ENCODE data around the gene NCOA3. TPM values are rescaled to one million over a fixed set of nuclear protein-coding genes. Genes with fewer than 3 reads are reported as not detected.
"Not testable (repeated sequence)": the region's sequence is repeated elsewhere in the genome, so short reads cannot be mapped to it uniquely, and the experiment has no call there.

NCOA3 gene
- total RNA-seq, 1 experiment from 2014 or later, result 96.7 TPM

GRCh38 chr20:47551841-47552240, 50.2 kb downstream of the NCOA3 start:
- no peak overlapping the region for H3K27ac Mint-ChIP-seq (ENCODE audit: unreplicated experiment)
- TF ChIP-seq CTCF (IDR thresholded peaks at IDR 0.05; ENCODE audit: insufficient read depth in 1 of 2, low read depth in 1 of 2, low read length in 1 of 2, severe bottlenecking in 1 of 2, unreplicated experiment in 1 of 2), result no peak
- ChIA-PET POLR2A (no interaction called here), CTCF (no interaction called here)
- H3K36me3 Mint-ChIP-seq (ENCODE audit: insufficient read depth, unreplicated experiment), result peaks cover 22% of the 10 kb centered on the region
- Histone ChIP-seq H3K27me3 (replicated peaks; ENCODE audit: control insufficient read depth, insufficient read depth, low read length) (no peaks in the 10 kb centered on the region), H3K4me1 (peaks cover 13% of the 10 kb centered on the region), H3K36me3 (ENCODE audit: control insufficient read depth, insufficient read depth, low read length) (no peaks in the 10 kb centered on the region; the same call in 1 of the 2 replicates), H3K4me3 (ENCODE audit: low read depth, low read length) (no peak overlapping the region), H3K9me3 (no peaks in the 10 kb centered on the region)
- intact Hi-C loops (cut with micrococcal nuclease; ENCODE audit: unreplicated experiment), result no loop called here
- no TSS peak for BruUV-seq (replicated peaks)
- peaks cover 11% of the 10 kb centered on the region for H3K4me1 Mint-ChIP-seq (ENCODE audit: low read depth, unreplicated experiment)
- H3K27me3 Mint-ChIP-seq (ENCODE audit: insufficient read depth, unreplicated experiment), result no peaks in the 10 kb centered on the region
- H3K4me3 Mint-ChIP-seq (ENCODE audit: unreplicated experiment), result no peak overlapping the region
- H3K9me3 Mint-ChIP-seq (ENCODE audit: unreplicated experiment), result no peaks in the 10 kb centered on the region
- DNase-seq, result no peak

GRCh38 chr20:47552996-47553395, 51.3 kb downstream of the NCOA3 start:
- POLR2A ChIA-PET, result interaction anchor here (0.7 kb wide), 1 partner anchor 51 kb away, joined by 4 read pairs; no protein-coding TSS in a partner anchor
- H3K9me3 Mint-ChIP-seq (ENCODE audit: unreplicated experiment), result no peaks in the 10 kb centered on the region
- CTCF ChIA-PET, result no interaction called here
- Histone ChIP-seq H3K4me3 (ENCODE audit: low read depth, low read length) (no peak overlapping the region), H3K27me3 (replicated peaks; ENCODE audit: control insufficient read depth, insufficient read depth, low read length) (no peaks in the 10 kb centered on the region), H3K36me3 (ENCODE audit: control insufficient read depth, insufficient read depth, low read length) (no peaks in the 10 kb centered on the region; the same call in 1 of the 2 replicates), H3K4me1 (peaks cover 23% of the 10 kb centered on the region), H3K9me3 (no peaks in the 10 kb centered on the region)
- H3K4me1 Mint-ChIP-seq (ENCODE audit: low read depth, unreplicated experiment), result peaks cover 16% of the 10 kb centered on the region
- intact Hi-C loops (cut with micrococcal nuclease; ENCODE audit: unreplicated experiment), result no loop called here
- no peak for DNase-seq
- H3K27me3 Mint-ChIP-seq (ENCODE audit: insufficient read depth, unreplicated experiment), result no peaks in the 10 kb centered on the region
- no peak overlapping the region for H3K27ac Mint-ChIP-seq (ENCODE audit: unreplicated experiment)
- peaks cover 22% of the 10 kb centered on the region for H3K36me3 Mint-ChIP-seq (ENCODE audit: insufficient read depth, unreplicated experiment)
- no peak overlapping the region for H3K4me3 Mint-ChIP-seq (ENCODE audit: unreplicated experiment)
- no TSS peak for BruUV-seq (replicated peaks)
- no peak for TF ChIP-seq CTCF (IDR thresholded peaks at IDR 0.05; ENCODE audit: insufficient read depth in 1 of 2, low read depth in 1 of 2, low read length in 1 of 2, severe bottlenecking in 1 of 2, unreplicated experiment in 1 of 2)

GRCh38 chr20:47553594-47554235, 52.0 kb downstream of the NCOA3 start:
- CTCF ChIA-PET; DNase-seq; POLR2A ChIA-PET; H3K27me3 Mint-ChIP-seq (ENCODE audit: insufficient read depth, unreplicated experiment); H3K4me3 ChIP-seq (ENCODE audit: low read depth, low read length); intact Hi-C loops (cut with micrococcal nuclease; ENCODE audit: unreplicated experiment); H3K27ac Mint-ChIP-seq (ENCODE audit: unreplicated experiment); H3K9me3 ChIP-seq; BruUV-seq (replicated peaks); H3K36me3 ChIP-seq (ENCODE audit: control insufficient read depth, insufficient read depth, low read length); H3K4me3 Mint-ChIP-seq (ENCODE audit: unreplicated experiment); H3K27me3 ChIP-seq (replicated peaks; ENCODE audit: control insufficient read depth, insufficient read depth, low read length); H3K9me3 Mint-ChIP-seq (ENCODE audit: unreplicated experiment): not testable (repeated sequence)
- peaks cover 23% of the 10 kb centered on the region for H3K36me3 Mint-ChIP-seq (ENCODE audit: insufficient read depth, unreplicated experiment)
- H3K4me1 ChIP-seq, result peaks cover 23% of the 10 kb centered on the region
- H3K4me1 Mint-ChIP-seq (ENCODE audit: low read depth, unreplicated experiment), result peaks cover 21% of the 10 kb centered on the region

GRCh38 chr20:47554283-47554682, 52.6 kb downstream of the NCOA3 start:
- H3K9me3 Mint-ChIP-seq (ENCODE audit: unreplicated experiment); POLR2A ChIA-PET; intact Hi-C loops (cut with micrococcal nuclease; ENCODE audit: unreplicated experiment); H3K4me3 ChIP-seq (ENCODE audit: low read depth, low read length); H3K4me3 Mint-ChIP-seq (ENCODE audit: unreplicated experiment); CTCF ChIA-PET; H3K27me3 Mint-ChIP-seq (ENCODE audit: insufficient read depth, unreplicated experiment); H3K9me3 ChIP-seq; H3K27ac Mint-ChIP-seq (ENCODE audit: unreplicated experiment); BruUV-seq (replicated peaks); H3K27me3 ChIP-seq (replicated peaks; ENCODE audit: control insufficient read depth, insufficient read depth, low read length); DNase-seq; H3K36me3 ChIP-seq (ENCODE audit: control insufficient read depth, insufficient read depth, low read length): not testable (repeated sequence)
- H3K4me1 Mint-ChIP-seq (ENCODE audit: low read depth, unreplicated experiment), result peaks cover 24% of the 10 kb centered on the region
- peaks cover 28% of the 10 kb centered on the region for H3K36me3 Mint-ChIP-seq (ENCODE audit: insufficient read depth, unreplicated experiment)
- peaks cover 26% of the 10 kb centered on the region for H3K4me1 ChIP-seq
